HEK293T (cell line): ENCODE results near the gene TMCO4.
A peak's percentile ranks its signal among the peaks of the same experiment; 100 is the strongest.

Experiments
- CTCF ChIA-PET: fragments of 350-600 bp; formaldehyde crosslinking; extraction: SDS; loops from one replicate; lab custom pipeline; 2021; ENCODE audit warnings: antibody characterized with exemption, inconsistent platforms; lab: Yijun Ruan, JAX
- POLR2A ChIA-PET: fragments of 350-600 bp; formaldehyde crosslinking; extraction: SDS; loops from one replicate; lab custom pipeline; 2020; ENCODE audit warnings: antibody characterized with exemption, inconsistent platforms; lab: Yijun Ruan, JAX
- DNase-seq: peaks from one replicate; pipeline ENCODE4 v3.0.0; 2012; ENCODE audit warnings: mixed read lengths; ENCODE audit errors: extremely low spot score
- ARNT ChIP-seq: fragments of 450-650 bp; IDR thresholded peaks from 2 replicates; pipeline ENCODE4 v1.6.1; 2017; ENCODE audit warnings: mild to moderate bottlenecking
- BHLHE40 ChIP-seq: fragments of 450-650 bp; IDR thresholded peaks from 2 replicates; pipeline ENCODE4 v1.6.1; 2016; ENCODE audit warnings: mild to moderate bottlenecking, moderate library complexity, borderline replicate concordance
- CTBP1 ChIP-seq: fragments of 450-650 bp; IDR thresholded peaks from 2 replicates; pipeline ENCODE4 v1.6.1; 2016; ENCODE audit warnings: borderline replicate concordance
- ELF4 ChIP-seq: fragments of 450-650 bp; IDR thresholded peaks from 2 replicates; pipeline ENCODE4 v1.6.1; 2017; ENCODE audit warnings: antibody characterized with exemption
- FOXA1 ChIP-seq: fragments of 450-650 bp; IDR thresholded peaks from 2 replicates; pipeline ENCODE4 v1.6.1; 2016; ENCODE audit warnings: mild to moderate bottlenecking
- FOXK2 ChIP-seq: fragments of 450-650 bp; IDR thresholded peaks from 2 replicates; pipeline ENCODE4 v1.6.1; 2016; ENCODE audit warnings: mild to moderate bottlenecking
- FOXM1 ChIP-seq: fragments of 450-650 bp; IDR thresholded peaks from 2 replicates; pipeline ENCODE4 v1.6.1; 2017; ENCODE audit warnings: mild to moderate bottlenecking, borderline replicate concordance
- HDGF ChIP-seq: fragments of 450-650 bp; IDR thresholded peaks from 2 replicates; pipeline ENCODE4 v1.6.1; 2017; ENCODE audit warnings: antibody characterized with exemption, borderline replicate concordance
- L3MBTL2 ChIP-seq: fragments of 450-650 bp; conservative IDR thresholded peaks from 2 replicates; pipeline ENCODE4 v1.6.1; 2016; ENCODE audit warnings: mild to moderate bottlenecking
- LEF1 ChIP-seq: fragments of 450-650 bp; IDR thresholded peaks from 2 replicates; pipeline ENCODE4 v1.6.1; 2017; ENCODE audit warnings: mild to moderate bottlenecking, borderline replicate concordance
- NFRKB ChIP-seq: fragments of 450-650 bp; IDR thresholded peaks from 2 replicates; pipeline ENCODE4 v1.6.1; 2016; ENCODE audit warnings: mild to moderate bottlenecking, moderate library complexity
- SP1 ChIP-seq: fragments of 450-650 bp; IDR thresholded peaks from 2 replicates; pipeline ENCODE4 v1.6.1; 2017
- SUZ12 ChIP-seq: fragments of 450-650 bp; IDR thresholded peaks from 2 replicates; pipeline ENCODE4 v1.6.1; 2016; ENCODE audit warnings: mild to moderate bottlenecking
- TARDBP ChIP-seq: fragments of 450-650 bp; IDR thresholded peaks from 2 replicates; pipeline ENCODE4 v1.6.1; 2016
- ZNF384 ChIP-seq: fragments of 450-650 bp; IDR thresholded peaks from 2 replicates; pipeline ENCODE4 v1.6.1; 2016
- TF ChIP-seq, protein P1 (sequence below): fragments of 450-650 bp; IDR thresholded peaks from 2 replicates; pipeline ENCODE4 v1.6.1; 2016

Gene TMCO4

DNA sequence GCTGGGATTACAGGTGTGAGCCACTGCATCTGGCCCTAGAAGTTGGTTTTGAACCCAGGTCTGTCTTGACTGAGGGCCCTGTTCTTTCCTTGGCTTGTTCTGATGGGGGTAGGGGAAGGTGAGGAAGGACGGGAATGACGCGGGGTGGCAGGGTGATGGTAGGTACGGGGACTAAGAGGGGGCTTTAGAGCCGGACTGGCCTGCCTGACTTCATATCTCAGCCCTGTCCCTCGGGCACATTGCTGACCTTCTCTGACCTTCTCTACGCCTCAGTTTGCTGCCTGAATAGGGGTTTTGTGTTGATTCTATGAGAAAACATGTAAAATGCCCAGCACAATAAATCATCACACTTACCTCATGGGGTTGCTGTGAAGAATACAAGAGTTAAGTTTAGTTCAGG lies 8.6 kb upstream of the TMCO4 start:
- DNase-seq: no peak
- ChIA-PET POLR2A (no interaction called here), CTCF (no interaction called here)
- TF ChIP-seq NFRKB (no peak), FOXA1 (no peak), CTBP1 (no peak), FOXM1 (no peak), SP1 (no peak), TARDBP (no peak), ZNF384 (no peak), FOXK2 (no peak), SUZ12 (no peak), LEF1 (no peak), HDGF (no peak), BHLHE40 (no peak), ELF4 (no peak), ARNT (no peak), L3MBTL2 (no peak)
- TF ChIP-seq, protein P1, sequence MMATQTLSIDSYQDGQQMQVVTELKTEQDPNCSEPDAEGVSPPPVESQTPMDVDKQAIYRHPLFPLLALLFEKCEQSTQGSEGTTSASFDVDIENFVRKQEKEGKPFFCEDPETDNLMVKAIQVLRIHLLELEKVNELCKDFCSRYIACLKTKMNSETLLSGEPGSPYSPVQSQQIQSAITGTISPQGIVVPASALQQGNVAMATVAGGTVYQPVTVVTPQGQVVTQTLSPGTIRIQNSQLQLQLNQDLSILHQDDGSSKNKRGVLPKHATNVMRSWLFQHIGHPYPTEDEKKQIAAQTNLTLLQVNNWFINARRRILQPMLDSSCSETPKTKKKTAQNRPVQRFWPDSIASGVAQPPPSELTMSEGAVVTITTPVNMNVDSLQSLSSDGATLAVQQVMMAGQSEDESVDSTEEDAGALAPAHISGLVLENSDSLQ: no peak

DNA sequence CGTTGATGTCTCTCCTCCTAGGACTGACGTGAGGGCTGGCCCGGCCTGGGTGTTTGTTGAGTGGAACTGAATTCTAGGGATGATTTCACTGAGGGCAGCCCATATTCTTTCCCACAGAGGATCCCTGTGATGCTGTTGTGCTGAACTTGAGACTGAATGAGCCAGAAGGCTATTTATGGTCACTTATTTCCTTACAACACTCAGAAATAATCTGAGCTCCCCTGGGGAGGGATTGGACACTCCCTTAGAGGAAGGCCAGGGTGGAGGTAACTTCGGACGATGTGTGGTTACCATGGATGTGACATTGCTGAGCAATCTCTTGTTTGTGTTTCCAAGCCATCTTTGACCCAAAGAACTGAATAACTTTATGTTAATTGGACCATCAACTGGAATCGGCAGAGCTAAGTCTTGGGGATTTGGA lies 5.1 kb upstream of the TMCO4 start:
- ChIA-PET CTCF (no interaction called here), POLR2A (no interaction called here)
- TF ChIP-seq TARDBP (no peak), LEF1 (no peak), ELF4 (no peak)
- DNase-seq: no peak

DNA sequence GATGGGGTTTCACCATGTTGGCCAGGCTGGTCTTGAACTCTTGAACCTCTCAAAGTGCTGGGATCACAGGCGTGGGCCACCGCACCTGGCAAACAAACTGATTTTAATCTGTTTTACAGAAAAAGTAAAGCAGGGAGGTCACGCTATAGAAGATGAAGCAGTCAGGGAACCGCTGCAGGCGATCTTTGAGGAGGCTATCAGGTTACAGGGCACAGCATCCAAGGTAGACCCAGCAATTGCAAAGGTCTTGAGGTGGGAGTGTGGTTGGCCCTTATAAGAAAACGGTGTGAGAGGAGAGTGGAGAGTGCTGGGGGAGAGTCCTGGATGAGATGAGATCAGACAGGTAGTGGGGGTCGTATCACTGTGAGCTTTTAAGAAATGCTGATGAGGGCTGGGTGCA lies 2.6 kb upstream of the TMCO4 start:
- POLR2A ChIA-PET: no interaction called here
- CTCF ChIA-PET: interaction anchor here (1.1 kb wide), 1 partner anchor 41 kb away, joined by 3 read pairs; no protein-coding TSS in a partner anchor
- no peak for DNase-seq
- no peak for TF ChIP-seq FOXK2
- no peak for TF ChIP-seq BHLHE40
- TF ChIP-seq ZNF384: no peak
- no peak for TF ChIP-seq L3MBTL2
- no peak for TF ChIP-seq LEF1
- no peak for TF ChIP-seq CTBP1
- no peak for TF ChIP-seq ELF4
- no peak for TF ChIP-seq SP1
- TF ChIP-seq SUZ12: no peak
- TF ChIP-seq FOXA1: no peak
- TF ChIP-seq NFRKB: no peak
- TF ChIP-seq TARDBP: no peak
- no peak for TF ChIP-seq HDGF
- no peak for TF ChIP-seq FOXM1
- TF ChIP-seq ARNT: no peak

GRCh38 chr1:19800076-19800804 lies 524 bp upstream of the TMCO4 start:
- TF ChIP-seq SP1 (no peak), ARNT (no peak), NFRKB (no peak), ZNF384 (0 out of 2 replicates have a peak, but pooled peaks have one; percentile 41), L3MBTL2 (peak; percentile 88)
- ChIA-PET CTCF (no interaction called here), POLR2A (no interaction called here)
- DNase-seq: peak; percentile 40

DNA sequence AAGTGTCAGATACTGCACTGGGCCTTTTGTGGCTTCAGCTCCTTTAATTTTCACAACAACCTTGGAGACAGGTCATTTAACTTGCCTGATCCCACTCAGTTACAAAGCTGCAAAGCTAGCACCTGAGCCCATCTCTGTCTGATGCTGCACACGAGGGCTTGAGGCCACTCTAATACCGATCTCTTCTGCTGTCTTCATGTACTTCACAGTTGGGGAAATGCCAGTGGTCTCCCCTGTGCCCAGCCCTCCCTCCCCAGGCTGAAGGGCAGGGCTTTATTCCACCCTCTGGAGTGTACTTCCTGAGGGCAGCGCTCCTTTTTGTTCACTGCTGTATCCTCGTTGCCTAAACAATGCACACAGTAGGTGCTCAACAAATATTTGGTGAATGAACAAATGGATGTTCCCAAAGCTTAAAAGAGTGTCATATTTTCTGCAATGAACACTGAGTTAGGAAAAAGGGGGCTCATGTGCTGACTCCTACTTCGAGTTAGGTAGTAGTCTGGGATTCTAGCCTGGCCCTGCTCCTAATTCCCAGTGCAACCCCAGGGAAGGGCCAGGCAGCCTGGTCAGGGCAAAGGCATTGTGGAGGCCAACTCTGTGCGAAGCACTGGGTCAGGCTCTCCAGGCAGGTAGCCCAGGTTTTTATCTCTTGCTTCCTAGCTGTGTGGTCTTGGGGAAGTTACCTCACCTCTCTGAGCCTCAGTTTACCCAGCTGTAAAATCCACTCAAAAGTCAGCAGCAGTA lies 1.1 kb downstream of the TMCO4 start:
- TF ChIP-seq FOXM1 (no peak), BHLHE40 (no peak), L3MBTL2 (no peak), SUZ12 (no peak), ZNF384 (no peak), ELF4 (no peak), TARDBP (no peak), SP1 (no peak), CTBP1 (no peak), HDGF (no peak), FOXK2 (no peak), NFRKB (no peak), ARNT (no peak), FOXA1 (no peak), LEF1 (no peak)
- TF ChIP-seq, protein P1: no peak
- ChIA-PET POLR2A (interaction anchor here (1.1 kb wide), 2 partner anchors 9 to 83 kb away, joined by 3 read pairs; partner anchors contain the start of gene OTUD3), CTCF (interaction anchor here (0.6 kb wide), 1 partner anchor 776 kb away, joined by 3 read pairs; no protein-coding TSS in a partner anchor)
- no peak for DNase-seq

GRCh38 chr1:19797827-19798226 lies 1.9 kb downstream of the TMCO4 start:
- CTCF ChIA-PET: no interaction called here
- POLR2A ChIA-PET: interaction anchor here (1.1 kb wide), 2 partner anchors 8 to 84 kb away, joined by 3 read pairs; partner anchors contain the start of gene OTUD3
- no peak for DNase-seq
- TF ChIP-seq ELF4 (no peak), BHLHE40 (no peak), SP1 (no peak), ZNF384 (no peak), FOXA1 (no peak), FOXM1 (no peak), TARDBP (no peak), CTBP1 (no peak), HDGF (no peak), L3MBTL2 (no peak), FOXK2 (no peak), SUZ12 (no peak), NFRKB (no peak)
- TF ChIP-seq, protein P1: no peak
